CD4-positive, alpha-beta T cell treated with Interleukin-4 for 4 hours (primary cell): ENCODE results near the gene WDR45B.
"Not testable (repeated sequence)": the region's sequence is repeated elsewhere in the genome, so short reads cannot be mapped to it uniquely, and the experiment has no call there.

Experiments used
- DNase-seq: peaks from one replicate; pipeline ENCODE4 v3.0.0-alpha.2; 2020

Gene WDR45B

DNA sequence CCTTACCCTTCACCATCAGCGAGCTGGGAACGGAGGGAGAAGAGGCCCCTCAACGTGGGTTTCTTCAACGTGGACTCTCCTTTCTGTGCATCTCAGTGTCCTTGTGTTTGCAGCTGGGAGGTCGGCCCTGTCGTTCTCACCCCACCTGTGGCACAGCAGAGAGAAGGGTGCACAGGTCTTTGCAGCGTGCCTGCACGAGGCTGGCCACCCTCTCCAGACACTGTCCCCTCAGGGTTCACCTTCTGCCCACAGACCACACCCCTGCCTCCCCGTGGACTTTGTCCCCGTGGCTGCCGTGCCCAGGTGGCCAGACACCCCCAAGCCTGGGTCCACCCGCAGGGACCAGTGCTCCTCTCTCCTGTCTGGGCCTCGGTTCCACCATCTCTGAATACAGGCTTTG lies 7.3 kb upstream of the WDR45B start:
- no peak for DNase-seq

DNA sequence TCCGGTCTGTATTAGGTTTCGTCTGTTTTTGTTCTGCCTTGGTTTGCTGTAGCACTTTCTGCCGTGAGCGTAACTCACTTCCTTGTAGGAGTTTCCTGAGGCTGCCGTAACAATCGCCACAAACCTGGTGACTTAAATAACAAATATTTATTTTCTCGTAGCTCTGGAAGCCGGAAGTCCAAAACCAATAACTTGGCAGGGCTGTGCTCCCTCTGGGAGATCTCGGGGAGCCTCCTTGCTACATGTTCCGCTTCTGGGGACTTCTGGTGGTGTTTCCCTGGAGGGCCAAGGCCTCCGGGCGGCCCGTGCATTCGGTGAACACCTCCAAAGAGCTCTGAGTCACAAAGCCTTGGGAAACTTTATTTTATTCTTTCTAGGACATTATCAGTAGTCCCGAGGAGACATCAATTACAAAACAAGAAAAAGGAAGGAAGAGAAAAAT lies 6.8 kb upstream of the WDR45B start:
- no peak for DNase-seq

- DNase-seq = not testable (repeated sequence)
These were observed 6.4 kb upstream of the WDR45B start for GRCh38 chr17:82654611-82655010.

GRCh38 chr17:82653651-82654528 lies 5.6 kb upstream of the WDR45B start:
- no peak for DNase-seq

DNA sequence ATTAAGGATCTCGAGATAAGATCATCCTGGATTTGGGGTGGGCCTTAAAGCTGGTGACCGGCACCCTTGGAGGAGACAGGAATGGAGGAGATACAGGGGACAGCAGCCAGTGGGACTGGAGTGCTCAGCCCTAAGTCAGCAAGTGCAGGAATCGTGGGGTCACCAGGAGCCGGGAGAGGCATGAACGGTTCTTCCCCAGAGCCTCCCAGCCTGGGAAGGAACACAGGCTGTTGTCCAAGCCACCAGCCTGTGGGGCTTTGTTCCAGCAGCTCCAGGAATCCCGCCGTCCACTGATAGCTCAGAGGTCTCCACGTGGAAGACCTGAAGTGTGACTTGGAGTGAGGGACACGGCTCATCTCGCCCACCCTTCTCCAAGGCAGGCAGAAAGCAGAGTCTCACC lies 2.5 kb upstream of the WDR45B start:
- no peak for DNase-seq

DNA sequence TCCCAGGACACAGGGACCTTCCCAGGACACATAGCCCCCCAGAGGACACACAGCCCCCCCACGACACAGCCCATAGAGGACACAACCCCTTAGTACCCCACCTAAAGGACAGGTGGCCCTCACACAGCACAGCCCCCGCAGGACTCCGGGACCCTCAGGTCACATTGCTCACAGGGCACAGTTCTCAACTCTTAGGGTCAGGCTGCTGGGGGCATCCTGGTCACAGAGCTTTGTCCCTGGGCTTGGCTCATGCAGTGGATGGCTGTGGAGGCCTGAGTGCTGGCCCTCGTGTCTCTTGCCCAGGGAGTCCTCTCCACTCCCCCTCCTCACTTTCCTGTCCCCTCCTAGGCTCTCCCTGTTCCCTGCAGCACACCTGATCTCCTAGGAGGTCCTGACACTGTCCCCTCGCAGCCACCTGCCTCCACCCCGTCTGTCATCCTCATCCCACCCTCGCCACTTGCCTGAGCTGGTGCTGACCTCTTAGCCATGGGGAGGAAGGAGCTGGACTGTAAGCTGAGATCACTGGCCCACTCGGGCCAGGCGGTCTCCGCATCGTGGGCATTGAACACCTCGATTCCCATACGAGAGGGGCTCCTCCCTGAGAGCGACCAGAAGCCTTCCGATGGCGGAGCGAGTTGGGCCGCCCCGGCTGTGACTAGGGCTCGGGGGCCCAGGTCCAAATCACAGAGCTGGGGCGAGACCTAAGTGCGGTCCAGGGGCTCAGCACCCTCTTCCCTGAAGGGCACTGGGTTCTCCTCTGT lies 1.4 kb upstream of the WDR45B start:
- DNase-seq = no peak

- DNase-seq = no peak
These were observed 593 bp upstream of the WDR45B start for GRCh38 chr17:82648742-82649331.

DNA sequence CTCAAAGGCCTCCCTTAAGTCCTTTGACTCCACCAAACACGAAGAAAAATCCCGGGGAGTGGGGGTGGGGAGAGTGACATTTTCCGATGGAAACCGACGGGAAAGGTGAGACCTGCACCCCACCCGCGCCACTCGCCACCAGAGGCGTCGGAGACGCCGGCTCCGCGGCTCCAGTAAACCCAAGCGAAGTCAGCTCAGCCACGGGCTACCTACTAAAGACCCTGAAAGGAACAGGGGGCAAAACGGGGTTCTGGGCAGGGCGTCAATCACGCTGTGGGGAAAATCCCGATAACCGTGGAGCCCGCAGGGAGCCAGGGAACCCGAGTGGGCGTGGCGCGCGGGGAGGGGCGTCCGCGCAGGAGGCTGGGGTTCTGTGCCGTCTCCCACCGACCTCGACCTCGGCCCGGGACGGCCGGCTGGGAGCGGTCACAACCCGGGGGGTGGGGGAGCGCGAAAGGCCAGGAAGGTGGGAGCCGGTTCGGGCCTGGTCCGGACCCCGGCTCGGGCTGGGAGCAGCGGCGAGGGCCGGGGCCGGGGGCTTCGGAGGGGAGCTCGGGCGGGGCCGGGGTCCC lies 565 bp downstream of the WDR45B start:
- peak; percentile 20 for DNase-seq

GRCh38 chr17:82645516-82645915 lies 2.7 kb downstream of the WDR45B start:
- no peak for DNase-seq

DNA sequence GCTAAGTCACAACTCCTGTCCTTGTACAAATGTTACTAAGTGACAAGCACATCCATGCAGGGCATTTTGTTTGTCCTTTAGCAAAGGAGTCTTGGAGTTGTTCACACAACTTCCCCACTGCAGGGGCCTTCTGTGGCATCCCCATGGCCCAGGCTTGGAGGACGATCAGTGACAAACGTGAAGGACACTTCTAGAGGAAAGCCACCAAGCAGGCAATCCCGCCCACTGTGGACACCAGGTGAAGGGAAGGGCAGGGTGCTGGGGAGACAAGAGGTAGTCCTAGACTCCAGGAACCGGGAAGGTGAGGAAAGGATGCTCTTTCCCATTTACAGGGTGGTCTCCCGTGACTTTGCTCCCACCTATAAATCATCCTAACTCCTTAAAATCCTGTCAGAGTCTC lies 4.1 kb downstream of the WDR45B start:
- DNase-seq = no peak

DNA sequence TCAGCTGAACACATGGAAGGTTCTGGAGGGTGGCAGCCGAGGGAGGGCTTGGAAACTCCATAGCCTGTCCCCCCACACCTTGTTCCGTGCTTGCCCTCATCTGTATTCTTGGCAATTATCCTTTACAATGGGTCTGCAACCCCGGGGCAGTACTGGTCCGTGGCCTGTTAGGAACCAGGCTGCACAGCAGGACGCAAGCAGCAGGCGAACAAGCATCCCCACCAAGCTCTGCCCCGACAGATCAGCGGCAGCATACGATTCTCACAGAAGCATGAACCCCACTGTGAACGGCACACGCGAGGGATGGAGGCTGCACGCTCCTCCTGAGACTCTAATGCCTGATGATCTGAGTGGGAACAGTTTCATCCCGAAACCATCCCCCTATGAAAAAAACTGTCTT lies 6.2 kb downstream of the WDR45B start:
- no peak for DNase-seq

- DNase-seq = no peak
These were observed 8.2 kb downstream of the WDR45B start for GRCh38 chr17:82640036-82640435.

- DNase-seq = no peak
These were observed 8.6 kb downstream of the WDR45B start for GRCh38 chr17:82639628-82640027.

DNA sequence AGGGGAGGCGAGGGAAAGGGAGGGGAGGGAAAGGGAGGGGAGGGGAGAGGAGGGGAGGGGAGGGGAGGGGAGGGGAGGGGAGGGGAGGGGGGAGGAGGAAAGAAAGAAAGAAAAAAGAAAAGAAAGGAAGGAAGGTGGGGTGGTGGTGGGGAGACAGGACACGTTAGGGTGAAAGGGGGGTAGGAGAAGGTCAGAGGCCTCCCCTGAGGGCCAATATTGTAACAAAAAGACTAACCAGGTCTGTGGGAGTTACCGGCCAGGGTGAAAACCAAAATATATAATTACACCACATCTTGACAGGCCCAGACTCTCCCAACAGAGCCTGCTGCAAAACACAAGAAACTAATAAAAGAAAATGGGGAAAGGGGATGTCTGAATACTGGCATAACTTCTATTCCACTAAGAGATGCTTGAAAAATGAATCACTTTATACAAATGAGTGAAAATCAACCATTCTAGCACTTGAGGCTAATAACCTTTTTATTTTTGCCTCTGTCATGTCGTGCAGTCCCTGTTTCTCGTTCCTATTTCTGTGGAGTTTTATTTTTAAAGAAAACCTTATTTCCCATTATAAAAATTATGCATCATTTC lies 10.0 kb downstream of the WDR45B start:
- no peak for DNase-seq

GRCh38 chr17:82636626-82637598 lies 11.3 kb downstream of the WDR45B start:
- no peak for DNase-seq

- DNase-seq = no peak
These were observed 14.9 kb downstream of the WDR45B start for GRCh38 chr17:82633343-82633742.

DNA sequence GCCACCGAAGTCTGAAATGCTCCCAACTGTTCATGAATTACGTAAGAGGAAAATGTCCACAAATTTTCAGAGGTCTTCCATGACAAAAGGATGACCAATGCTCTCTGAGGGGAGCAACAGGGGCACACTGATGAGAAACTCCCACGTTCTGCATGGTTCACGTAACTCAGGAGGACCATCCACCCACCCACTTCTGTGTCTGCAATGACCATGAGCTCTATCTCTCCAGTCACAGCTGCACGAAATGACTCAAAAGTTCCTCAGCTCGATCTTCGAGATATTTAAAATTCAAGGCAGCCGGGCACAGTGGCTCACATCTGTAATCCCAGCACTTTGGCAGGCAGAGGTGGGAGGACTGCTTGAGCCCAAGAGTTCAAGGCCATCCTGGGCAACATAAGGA lies 15.8 kb downstream of the WDR45B start:
- DNase-seq = no peak

DNA sequence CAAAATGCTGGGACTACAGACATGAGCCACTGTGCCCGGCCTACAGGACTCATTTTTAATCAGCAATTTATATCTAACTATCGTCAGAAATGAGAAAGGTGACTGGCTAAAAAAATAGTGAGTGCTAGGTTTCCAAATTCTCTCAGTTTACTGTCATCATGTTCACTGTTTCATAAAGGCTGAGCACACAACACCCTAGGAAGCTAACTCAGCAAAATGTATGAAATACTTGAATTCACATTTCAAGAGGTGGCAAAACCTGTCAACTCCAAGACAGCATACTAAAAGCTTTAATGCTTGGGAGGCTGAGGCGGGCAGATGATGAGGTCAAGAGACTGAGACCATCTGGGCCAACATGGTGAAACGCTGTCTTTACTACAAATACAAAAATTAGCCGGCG lies 16.7 kb downstream of the WDR45B start:
- no peak for DNase-seq

DNA sequence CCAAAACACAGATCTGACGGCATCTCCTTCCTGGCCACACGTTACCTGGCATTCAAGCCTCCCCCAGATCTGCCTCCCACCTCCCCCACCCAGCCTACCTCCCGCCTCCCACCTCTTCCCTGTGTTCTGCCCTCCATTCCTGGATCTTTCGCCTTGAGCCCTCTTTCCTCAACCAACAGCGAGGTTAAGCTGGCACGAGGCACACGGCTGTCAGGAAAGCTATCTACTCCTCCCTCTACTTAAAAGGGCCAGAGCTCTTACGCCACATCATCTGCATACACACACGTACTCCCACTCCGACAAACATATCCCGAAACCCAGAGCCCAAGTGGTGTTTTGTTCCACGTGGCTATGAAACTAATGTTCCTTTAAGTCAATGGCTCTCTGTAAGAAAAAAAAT lies 18.0 kb downstream of the WDR45B start:
- no peak for DNase-seq

- DNase-seq = no peak
These were observed 18.5 kb downstream of the WDR45B start for GRCh38 chr17:82629748-82630147.

DNA sequence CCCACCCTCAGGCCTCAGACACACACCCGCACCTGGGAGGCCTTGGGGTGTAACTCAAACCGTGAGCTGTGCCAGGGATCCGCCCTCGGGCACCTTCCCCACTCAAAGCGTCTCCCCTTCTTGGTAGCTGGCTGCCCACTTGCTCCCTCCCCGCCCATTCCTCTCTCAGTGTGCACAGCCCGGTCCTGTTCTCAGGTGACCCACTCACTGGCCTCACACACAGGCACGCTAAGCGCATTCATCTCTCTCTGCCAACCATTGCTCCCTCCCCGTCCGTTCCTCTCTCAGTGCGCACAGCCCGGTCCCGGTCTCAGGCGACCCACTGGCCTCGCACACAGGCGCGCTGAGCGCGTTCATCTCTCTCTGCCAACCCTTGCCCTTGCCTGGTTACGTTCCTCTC lies 20.8 kb downstream of the WDR45B start:
- no peak for DNase-seq

DNA sequence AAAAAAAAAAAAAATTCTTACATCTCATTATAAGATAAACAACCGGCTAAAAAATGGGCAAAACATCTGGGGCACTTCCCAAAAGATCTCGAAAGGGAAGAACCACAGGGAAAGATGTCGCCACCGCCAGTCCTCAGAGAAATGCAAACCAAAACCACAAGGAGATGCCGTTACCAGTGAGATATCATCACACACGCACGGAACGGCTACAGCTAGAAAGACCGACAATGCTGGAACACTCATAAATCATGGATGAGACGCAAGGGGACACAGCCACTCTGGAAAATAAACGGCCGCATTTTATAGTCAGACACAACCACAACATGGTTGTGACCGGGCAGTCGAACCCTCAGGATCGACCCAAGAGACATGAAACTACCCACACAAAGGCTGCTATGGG lies 24.5 kb downstream of the WDR45B start:
- no peak for DNase-seq
